B cell (primary cell): ENCODE measurements around the gene RERE. TPM values are rescaled to one million over a fixed set of nuclear protein-coding genes. Genes with fewer than 3 reads are reported as not detected.

Source experiments
- ATAC-seq: fragments of 200-7000 bp; cut with Tn5 transposase; one replicate; pipeline ENCODE4 v1.10.0; 2021; ENCODE audit warnings: low read depth, mild to moderate bottlenecking, moderate number of reproducible peaks, moderate library complexity
- CTCF ChIA-PET: fragments of 350-600 bp; sonication (Branson Sonifier 250); formaldehyde crosslinking; loops from one replicate; lab custom pipeline; 2021; ENCODE audit warnings: antibody characterized with exemption, inconsistent platforms; lab: Charles Lee
- POLR2A ChIA-PET: fragments of 350-600 bp; sonication (Branson Sonifier 250); formaldehyde crosslinking; loops from one replicate; lab custom pipeline; 2021; ENCODE audit warnings: antibody characterized with exemption; lab: Charles Lee
- DNase-seq: peaks from one replicate; pipeline ENCODE4 v3.0.0; 2013
- H2AFZ ChIP-seq: 2 replicates; pipeline ENCODE4 v1.6.1; 2012; ENCODE audit warnings: mild to moderate bottlenecking, low read depth, low read length; ENCODE audit not compliant: insufficient read depth, poor library complexity, severe bottlenecking
- H3K27ac ChIP-seq, 2 donors: 1 replicate in 1 of 2; 2 replicates in 1 of 2; pipeline ENCODE4 v1.5.1; 2012 to 2013; ENCODE audit warnings: low read length in 2 of 2, mild to moderate bottlenecking in 2 of 2, moderate library complexity in 1 of 2
- H3K27me3 ChIP-seq, 4 experiments: fragments of 200-600 bp in 1 of 4; sonication (generic) in 1 of 4; replicated peaks in 1 of 4; 1 replicate in 2 of 4; 2 replicates in 2 of 4; pipeline versions ENCODE4 v1.6.1 to v1.7.0; 2013 to 2016; ENCODE audit warnings: low read length in 3 of 4, mild to moderate bottlenecking in 2 of 4, mixed read lengths in 1 of 4, moderate library complexity in 1 of 4; ENCODE audit not compliant: insufficient read depth in 4 of 4, control insufficient read depth in 3 of 4; ENCODE audit errors: control extremely low read depth in 1 of 4
- H3K36me3 ChIP-seq, 2 experiments: replicated peaks in 1 of 2; 1 replicate in 1 of 2; 2 replicates in 1 of 2; pipeline versions ENCODE4 v1.6.1 to v1.7.1; 2013; ENCODE audit warnings: low read length in 1 of 2; ENCODE audit not compliant: insufficient read depth in 2 of 2, control insufficient read depth in 1 of 2; ENCODE audit errors: control extremely low read depth in 1 of 2, extremely low read depth in 1 of 2
- H3K4me1 ChIP-seq, 2 donors: fragments of 200-600 bp in 1 of 2; sonication (generic) in 1 of 2; 1 replicate in 1 of 2; 2 replicates in 1 of 2; pipeline versions ENCODE4 v1.5.1 to v1.6.1; 2013 to 2017; ENCODE audit warnings: low read length in 2 of 2; ENCODE audit not compliant: control insufficient read depth in 2 of 2, insufficient read depth in 2 of 2
- H3K4me2 ChIP-seq: replicated peaks from 2 replicates; pipeline ENCODE3; 2012; ENCODE audit warnings: mild to moderate bottlenecking, low read depth, low read length; ENCODE audit not compliant: poor library complexity, severe bottlenecking
- H3K4me3 ChIP-seq, 5 experiments: fragments of 200-600 bp in 1 of 5; sonication (generic) in 1 of 5; 1 replicate in 3 of 5; 2 replicates in 2 of 5; pipeline versions ENCODE4 v1.5.1 to v1.7.0; 2011 to 2016; ENCODE audit warnings: low read length in 4 of 5, mild to moderate bottlenecking in 4 of 5, low read depth in 2 of 5, control low read depth in 1 of 5, moderate library complexity in 1 of 5; ENCODE audit not compliant: insufficient read depth in 1 of 5; ENCODE audit errors: control extremely low read depth in 1 of 5, extremely low read depth in 1 of 5
- H3K79me2 ChIP-seq: fragments of 200-600 bp; sonication (generic); one replicate; pipeline ENCODE4 v1.6.0; 2016; ENCODE audit warnings: low read length; ENCODE audit not compliant: control insufficient read depth, insufficient read depth
- H3K9ac ChIP-seq: fragments of 200-600 bp; sonication (generic); 2 replicates; pipeline ENCODE4 v1.6.1; 2017; ENCODE audit warnings: mild to moderate bottlenecking, low read length, moderate library complexity
- H3K9me3 ChIP-seq, 3 donors: one replicate each; pipeline versions ENCODE4 v1.6.1 to v1.7.1; 2013; ENCODE audit warnings: low read length in 2 of 3; ENCODE audit not compliant: control insufficient read depth in 2 of 3, insufficient read depth in 1 of 3; ENCODE audit errors: control extremely low read depth in 1 of 3
- H4K20me1 ChIP-seq: 2 replicates; pipeline ENCODE4 v1.6.0; 2012; ENCODE audit warnings: mild to moderate bottlenecking, low read length; ENCODE audit not compliant: insufficient read depth, control insufficient read depth, poor library complexity, severe bottlenecking
- H3K27ac Mint-ChIP-seq: one replicate; pipeline ENCODE4 v1.8.0; 2021; ENCODE audit warnings: mixed read lengths
- H3K27me3 Mint-ChIP-seq: one replicate; pipeline ENCODE4 v1.8.0; 2021; ENCODE audit warnings: mixed read lengths
- H3K4me1 Mint-ChIP-seq: one replicate; pipeline ENCODE4 v1.8.0; 2021; ENCODE audit warnings: mixed read lengths
- H3K4me3 Mint-ChIP-seq: one replicate; pipeline ENCODE4 v1.8.0; 2021; ENCODE audit warnings: mixed read lengths
- H3K9me3 Mint-ChIP-seq: one replicate; pipeline ENCODE4 v1.8.0; 2022; ENCODE audit warnings: mixed read lengths; ENCODE audit not compliant: insufficient read depth
- CTCF ChIP-seq: fragments of 200-600 bp; IDR thresholded peaks from one replicate; pipeline ENCODE4 v1.8.0; 2022; ENCODE audit warnings: antibody characterized with exemption, mild to moderate bottlenecking
- EZH2 ChIP-seq: IDR thresholded peaks from 2 replicates; pipeline ENCODE4 v1.6.1; 2012; ENCODE audit warnings: borderline replicate concordance, low read depth, mild to moderate bottlenecking, moderate library complexity, low read length; ENCODE audit not compliant: insufficient read depth, poor library complexity, severe bottlenecking
- WGBS: methylation state at CpG from one replicate; pipeline ENCODE4 v1.1.5; 2013; ENCODE audit warnings: missing lambda C conversion rate; ENCODE audit not compliant: insufficient coverage; 5-methylcytosine and 5-hydroxymethylcytosine counted together
- intact Hi-C: fragments of 100-400 bp; cut with micrococcal nuclease; formaldehyde crosslinking; loops from one replicate; pipeline ENCODE4 v1.10.0; 2022
- polyA plus RNA-seq: library from polyadenylated mRNA; depleted of rRNA; stranded (reverse); fragments of >200 nt; gene quantifications from 2 replicates; pipeline ENCODE4 v1.2.3, GENCODE V29; 2012
- total RNA-seq, 2 donors: library from RNA; stranded (reverse); fragments of 120-200 nt in 1 of 2; gene quantifications; 1 replicate in 1 of 2; 2 replicates in 1 of 2; pipeline versions ENCODE4 v1.2.3 to v1.2.4, GENCODE V29; 2013 to 2022

The RERE gene
- total and polyA plus RNA-seq, 2 donors (not counting 1 experiment from before 2014, with no cell fraction given) = 27.3 to 132 TPM

- Histone ChIP-seq H3K4me3 (no peak overlapping the region), H3K9ac (no peak overlapping the region), H3K36me3 (peaks cover 2 to 32% of the 10 kb centered on the region in 2 experiments), H2AFZ (no peak overlapping the region), H4K20me1 (peaks cover 14% of the 10 kb centered on the region), H3K79me2 (peaks cover 27% of the 10 kb centered on the region), H3K27me3 (no peaks in the 10 kb centered on the region), H3K27ac (no peak overlapping the region), H3K4me1 (peaks cover 39 to 45% of the 10 kb centered on the region in 2 donors), H3K4me2 (no peak overlapping the region), H3K9me3 (no peaks in the 10 kb centered on the region)
- no peak for TF ChIP-seq CTCF
- Mint-ChIP-seq H3K27me3 (no peaks in the 10 kb centered on the region), H3K4me3 (no peak overlapping the region), H3K9me3 (no peaks in the 10 kb centered on the region), H3K4me1 (peaks cover 67% of the 10 kb centered on the region), H3K27ac (no peak overlapping the region)
- 89% methylated on average over 3 of the region's 5 CpGs for WGBS
- intact Hi-C loops = no loop called here
- CTCF ChIA-PET = interaction anchor here (0.7 to 1.1 kb wide), 4 partner anchors 9 to 101 kb away, joined by 3 to 4 read pairs (median 3); no protein-coding TSS in a partner anchor
- DNase-seq = no peak
- no peak for ATAC-seq
- POLR2A ChIA-PET = no interaction called here
Observed at GRCh38 chr1:8460784-8461183, 356.7 kb downstream of the RERE start.

- Histone ChIP-seq H3K36me3 (peaks cover 2 to 32% of the 10 kb centered on the region in 2 experiments), H3K4me3 (no peak overlapping the region), H3K9me3 (no peaks in the 10 kb centered on the region), H3K9ac (no peak overlapping the region), H3K79me2 (peaks cover 33% of the 10 kb centered on the region), H3K4me1 (peaks cover 33 to 39% of the 10 kb centered on the region in 2 donors), H2AFZ (no peak overlapping the region), H3K27me3 (no peaks in the 10 kb centered on the region), H3K27ac (no peak overlapping the region), H3K4me2 (no peak overlapping the region), H4K20me1 (peaks cover 14% of the 10 kb centered on the region)
- Mint-ChIP-seq H3K9me3 (no peaks in the 10 kb centered on the region), H3K27ac (no peak overlapping the region), H3K27me3 (no peaks in the 10 kb centered on the region), H3K4me3 (no peak overlapping the region), H3K4me1 (peaks cover 65% of the 10 kb centered on the region)
- TF ChIP-seq EZH2 (no peak), CTCF (no peak)
- WGBS = 100% methylated on average over 1 of the region's 4 CpGs
- intact Hi-C loops = no loop called here
- ATAC-seq = no peak
- CTCF ChIA-PET = interaction anchor here (0.7 to 1.1 kb wide), 4 partner anchors 17 to 101 kb away, joined by 3 to 4 read pairs (median 4); no protein-coding TSS in a partner anchor
- POLR2A ChIA-PET = no interaction called here
- no peak for DNase-seq
Observed at GRCh38 chr1:8460132-8460544, 357.3 kb downstream of the RERE start.
